Activated B cell treated with CpG ODN at 0.5 μM for 24 hours (primary cell): Measurements from ENCODE around the gene LRRK2. TPM values are rescaled to one million over a fixed set of nuclear protein-coding genes. Genes with fewer than 3 reads are reported as not detected.
"Not testable (repeated sequence)": the region's sequence is repeated elsewhere in the genome, so short reads cannot be mapped to it uniquely, and the experiment has no call there.

Source experiments
- ATAC-seq: fragments of 200-7000 bp; cut with Tn5 transposase; one replicate; pipeline ENCODE4 v1.10.0; 2021; ENCODE audit warnings: low read depth, mild to moderate bottlenecking, moderate library complexity
- CTCF ChIA-PET: fragments of 350-600 bp; sonication (Branson Sonifier 250); formaldehyde crosslinking; loops from one replicate; lab custom pipeline; 2021; ENCODE audit warnings: antibody characterized with exemption; lab: Charles Lee
- POLR2A ChIA-PET: fragments of 350-600 bp; sonication (Branson Sonifier 250); formaldehyde crosslinking; loops from one replicate; lab custom pipeline; 2021; ENCODE audit warnings: antibody characterized with exemption; lab: Charles Lee
- DNase-seq: peaks from one replicate; pipeline ENCODE4 v3.0.0; 2022
- H3K27ac Mint-ChIP-seq: one replicate; pipeline ENCODE4 v1.8.0; 2020; ENCODE audit warnings: mixed read lengths
- H3K27me3 Mint-ChIP-seq: one replicate; pipeline ENCODE4 v1.8.0; 2021; ENCODE audit warnings: mixed read lengths
- H3K36me3 Mint-ChIP-seq: one replicate; pipeline ENCODE4 v1.8.0; 2021; ENCODE audit warnings: low read depth, mixed read lengths
- H3K4me1 Mint-ChIP-seq: one replicate; pipeline ENCODE4 v1.8.0; 2021; ENCODE audit warnings: mixed read lengths
- H3K4me3 Mint-ChIP-seq: one replicate; pipeline ENCODE4 v1.8.0; 2020; ENCODE audit warnings: mild to moderate bottlenecking, mixed read lengths
- H3K9me3 Mint-ChIP-seq: one replicate; pipeline ENCODE4 v1.8.0; 2020; ENCODE audit warnings: mixed read lengths
- intact Hi-C: fragments of 100-400 bp; cut with micrococcal nuclease; formaldehyde crosslinking; loops from one replicate; pipeline ENCODE4 v1.15.1; 2024
- total RNA-seq: library from RNA; stranded (reverse); gene quantifications from 2 replicates; pipeline ENCODE4 v1.2.3, GENCODE V29; 2022
- TF ChIP-seq, protein P1 (sequence below): fragments of 200-600 bp; IDR thresholded peaks from one replicate; pipeline ENCODE4 v1.8.0; 2022; ENCODE audit warnings: antibody characterized with exemption, mild to moderate bottlenecking

Gene LRRK2
- total RNA-seq, 1 donor from 2014 or later: 71.7 TPM

GRCh38 chr12:40376533-40377267 is 151.9 kb downstream of the LRRK2 start:
- peaks cover 8% of the 10 kb centered on the region for H3K4me1 Mint-ChIP-seq
- ChIA-PET POLR2A (no interaction called here), CTCF (interaction anchor here (1.2 kb wide), 1 partner anchor 223 kb away, joined by 3 read pairs; no protein-coding TSS in a partner anchor)
- peaks cover 3% of the 10 kb centered on the region for H3K9me3 Mint-ChIP-seq
- intact Hi-C loops: no loop called here
- DNase-seq (no peak), ATAC-seq (peak; percentile 76)
- no peak overlapping the region for H3K4me3 Mint-ChIP-seq
- no peaks in the 10 kb centered on the region for H3K36me3 Mint-ChIP-seq
- no peaks in the 10 kb centered on the region for H3K27me3 Mint-ChIP-seq
- TF ChIP-seq, protein P1, sequence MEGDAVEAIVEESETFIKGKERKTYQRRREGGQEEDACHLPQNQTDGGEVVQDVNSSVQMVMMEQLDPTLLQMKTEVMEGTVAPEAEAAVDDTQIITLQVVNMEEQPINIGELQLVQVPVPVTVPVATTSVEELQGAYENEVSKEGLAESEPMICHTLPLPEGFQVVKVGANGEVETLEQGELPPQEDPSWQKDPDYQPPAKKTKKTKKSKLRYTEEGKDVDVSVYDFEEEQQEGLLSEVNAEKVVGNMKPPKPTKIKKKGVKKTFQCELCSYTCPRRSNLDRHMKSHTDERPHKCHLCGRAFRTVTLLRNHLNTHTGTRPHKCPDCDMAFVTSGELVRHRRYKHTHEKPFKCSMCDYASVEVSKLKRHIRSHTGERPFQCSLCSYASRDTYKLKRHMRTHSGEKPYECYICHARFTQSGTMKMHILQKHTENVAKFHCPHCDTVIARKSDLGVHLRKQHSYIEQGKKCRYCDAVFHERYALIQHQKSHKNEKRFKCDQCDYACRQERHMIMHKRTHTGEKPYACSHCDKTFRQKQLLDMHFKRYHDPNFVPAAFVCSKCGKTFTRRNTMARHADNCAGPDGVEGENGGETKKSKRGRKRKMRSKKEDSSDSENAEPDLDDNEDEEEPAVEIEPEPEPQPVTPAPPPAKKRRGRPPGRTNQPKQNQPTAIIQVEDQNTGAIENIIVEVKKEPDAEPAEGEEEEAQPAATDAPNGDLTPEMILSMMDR: no peak
- H3K27ac Mint-ChIP-seq: peak overlapping the region; percentile 15

GRCh38 chr12:40378691-40379090 is 153.9 kb downstream of the LRRK2 start:
- Mint-ChIP-seq H3K27ac (no peak overlapping the region), H3K4me3 (no peak overlapping the region), H3K27me3 (no peaks in the 10 kb centered on the region), H3K36me3 (no peaks in the 10 kb centered on the region), H3K4me1 (peaks cover 8% of the 10 kb centered on the region), H3K9me3 (peaks cover 3% of the 10 kb centered on the region)
- ATAC-seq (no peak), DNase-seq (no peak)
- POLR2A ChIA-PET: no interaction called here
- intact Hi-C loops: no loop called here
- CTCF ChIA-PET: interaction anchor here (1.2 kb wide), 1 partner anchor 53 kb away, joined by 3 read pairs; no protein-coding TSS in a partner anchor
- TF ChIP-seq, protein P1: no peak

DNA sequence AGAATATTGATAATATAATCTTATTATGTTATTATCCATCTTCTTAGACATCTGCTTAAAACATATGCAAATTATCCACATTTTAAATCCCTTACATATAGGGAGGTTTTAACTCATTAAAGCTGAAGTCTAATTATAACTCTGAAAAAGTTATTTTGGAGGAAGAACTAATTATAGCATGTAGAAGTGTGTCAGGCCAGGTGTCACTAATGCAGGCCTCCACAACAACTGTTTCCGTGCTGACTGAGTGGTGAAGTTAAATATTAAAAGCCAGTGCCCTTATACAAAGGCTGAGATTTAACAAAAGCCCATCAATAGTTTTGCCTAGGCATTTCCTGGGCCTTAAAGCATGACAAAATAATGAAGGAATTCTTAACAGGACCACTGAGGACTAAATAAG is 157.4 kb downstream of the LRRK2 start:
- no peaks in the 10 kb centered on the region for H3K27me3 Mint-ChIP-seq
- ATAC-seq (no peak), DNase-seq (no peak)
- peaks cover 3% of the 10 kb centered on the region for H3K9me3 Mint-ChIP-seq
- TF ChIP-seq, protein P1: no peak
- ChIA-PET CTCF (no interaction called here), POLR2A (no interaction called here)
- H3K4me3 Mint-ChIP-seq: no peak overlapping the region
- H3K4me1 Mint-ChIP-seq: no peaks in the 10 kb centered on the region
- intact Hi-C loops: no loop called here
- no peaks in the 10 kb centered on the region for H3K36me3 Mint-ChIP-seq
- no peak overlapping the region for H3K27ac Mint-ChIP-seq

DNA sequence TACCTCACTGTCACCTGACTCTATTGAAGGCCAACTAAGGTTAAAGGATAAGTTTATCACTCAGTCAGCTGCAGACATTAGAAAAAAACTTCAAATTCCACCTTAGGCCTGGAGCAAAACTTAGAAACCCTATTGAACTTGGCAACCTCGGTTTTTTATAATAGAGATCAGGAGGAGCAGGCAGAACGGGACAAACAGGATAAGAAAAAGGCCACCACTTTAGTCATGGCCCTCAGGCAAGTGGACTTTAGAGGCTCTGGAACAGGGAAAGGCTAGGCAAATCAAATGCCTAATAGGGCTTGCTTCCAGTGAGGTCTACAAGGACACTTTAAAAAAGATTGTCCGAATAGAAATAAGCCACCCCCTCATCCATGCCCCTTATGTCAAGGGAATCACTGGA is 162.5 kb downstream of the LRRK2 start:
- ATAC-seq, H3K36me3 Mint-ChIP-seq, H3K27me3 Mint-ChIP-seq, DNase-seq, H3K27ac Mint-ChIP-seq, H3K4me3 Mint-ChIP-seq, H3K9me3 Mint-ChIP-seq, intact Hi-C loops, CTCF ChIA-PET, POLR2A ChIA-PET, H3K4me1 Mint-ChIP-seq: not testable (repeated sequence)

DNA sequence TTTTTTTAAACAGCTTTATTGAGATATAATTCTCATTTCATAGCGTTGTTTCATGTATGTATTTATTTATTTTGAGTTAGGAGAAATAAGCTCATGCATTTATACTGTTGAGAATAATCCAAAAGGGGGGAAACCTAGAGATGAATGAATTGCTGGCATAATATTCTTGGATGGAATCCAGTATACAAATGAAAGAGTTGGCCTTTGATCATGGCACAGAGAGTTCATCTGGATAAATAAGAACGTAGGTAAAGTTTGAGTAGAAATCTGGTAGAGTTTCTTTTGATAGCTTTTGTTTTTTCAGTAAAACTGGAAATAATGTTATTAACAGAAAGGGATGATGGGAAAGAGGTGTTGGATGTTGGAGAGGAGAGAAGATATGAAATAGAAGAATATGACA is 166.2 kb downstream of the LRRK2 start:
- POLR2A ChIA-PET: no interaction called here
- Mint-ChIP-seq H3K27me3 (peaks cover 5% of the 10 kb centered on the region), H3K9me3 (no peaks in the 10 kb centered on the region), H3K27ac (no peak overlapping the region), H3K36me3 (no peaks in the 10 kb centered on the region), H3K4me3 (no peak overlapping the region), H3K4me1 (no peaks in the 10 kb centered on the region)
- DNase-seq (no peak), ATAC-seq (no peak)
- TF ChIP-seq, protein P1: no peak
- intact Hi-C loops: no loop called here
- CTCF ChIA-PET: no interaction called here
